Measurements from ENCODE around the gene SEPTIN5.

DNA sequence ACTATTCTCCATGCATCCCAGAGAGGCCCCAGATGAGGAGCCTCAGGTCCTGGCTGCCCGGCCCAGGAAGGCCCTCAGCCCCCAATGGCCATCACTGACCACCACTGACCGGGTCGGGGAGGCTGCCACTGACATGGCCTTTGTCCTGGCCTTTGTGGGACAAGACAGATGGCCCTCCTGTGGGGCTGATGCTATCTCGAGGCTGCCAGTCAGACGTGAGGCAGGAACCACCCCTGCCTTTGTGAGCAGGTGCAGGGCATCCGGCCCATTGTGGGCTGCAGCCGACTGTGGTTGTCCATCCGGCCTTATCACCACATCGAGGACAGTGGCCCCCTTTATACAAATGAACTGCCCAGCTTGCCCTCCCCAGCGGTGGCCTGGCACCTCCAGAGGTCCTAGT, 14.5 kb downstream of the SEPTIN5 start:
- TF ChIP-seq, protein P1, sequence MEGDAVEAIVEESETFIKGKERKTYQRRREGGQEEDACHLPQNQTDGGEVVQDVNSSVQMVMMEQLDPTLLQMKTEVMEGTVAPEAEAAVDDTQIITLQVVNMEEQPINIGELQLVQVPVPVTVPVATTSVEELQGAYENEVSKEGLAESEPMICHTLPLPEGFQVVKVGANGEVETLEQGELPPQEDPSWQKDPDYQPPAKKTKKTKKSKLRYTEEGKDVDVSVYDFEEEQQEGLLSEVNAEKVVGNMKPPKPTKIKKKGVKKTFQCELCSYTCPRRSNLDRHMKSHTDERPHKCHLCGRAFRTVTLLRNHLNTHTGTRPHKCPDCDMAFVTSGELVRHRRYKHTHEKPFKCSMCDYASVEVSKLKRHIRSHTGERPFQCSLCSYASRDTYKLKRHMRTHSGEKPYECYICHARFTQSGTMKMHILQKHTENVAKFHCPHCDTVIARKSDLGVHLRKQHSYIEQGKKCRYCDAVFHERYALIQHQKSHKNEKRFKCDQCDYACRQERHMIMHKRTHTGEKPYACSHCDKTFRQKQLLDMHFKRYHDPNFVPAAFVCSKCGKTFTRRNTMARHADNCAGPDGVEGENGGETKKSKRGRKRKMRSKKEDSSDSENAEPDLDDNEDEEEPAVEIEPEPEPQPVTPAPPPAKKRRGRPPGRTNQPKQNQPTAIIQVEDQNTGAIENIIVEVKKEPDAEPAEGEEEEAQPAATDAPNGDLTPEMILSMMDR (conservative IDR thresholded peaks at IDR 0.05; ENCODE audit: low read depth in 2 of 2), result no peak
- TF ChIP-seq, protein P2, sequence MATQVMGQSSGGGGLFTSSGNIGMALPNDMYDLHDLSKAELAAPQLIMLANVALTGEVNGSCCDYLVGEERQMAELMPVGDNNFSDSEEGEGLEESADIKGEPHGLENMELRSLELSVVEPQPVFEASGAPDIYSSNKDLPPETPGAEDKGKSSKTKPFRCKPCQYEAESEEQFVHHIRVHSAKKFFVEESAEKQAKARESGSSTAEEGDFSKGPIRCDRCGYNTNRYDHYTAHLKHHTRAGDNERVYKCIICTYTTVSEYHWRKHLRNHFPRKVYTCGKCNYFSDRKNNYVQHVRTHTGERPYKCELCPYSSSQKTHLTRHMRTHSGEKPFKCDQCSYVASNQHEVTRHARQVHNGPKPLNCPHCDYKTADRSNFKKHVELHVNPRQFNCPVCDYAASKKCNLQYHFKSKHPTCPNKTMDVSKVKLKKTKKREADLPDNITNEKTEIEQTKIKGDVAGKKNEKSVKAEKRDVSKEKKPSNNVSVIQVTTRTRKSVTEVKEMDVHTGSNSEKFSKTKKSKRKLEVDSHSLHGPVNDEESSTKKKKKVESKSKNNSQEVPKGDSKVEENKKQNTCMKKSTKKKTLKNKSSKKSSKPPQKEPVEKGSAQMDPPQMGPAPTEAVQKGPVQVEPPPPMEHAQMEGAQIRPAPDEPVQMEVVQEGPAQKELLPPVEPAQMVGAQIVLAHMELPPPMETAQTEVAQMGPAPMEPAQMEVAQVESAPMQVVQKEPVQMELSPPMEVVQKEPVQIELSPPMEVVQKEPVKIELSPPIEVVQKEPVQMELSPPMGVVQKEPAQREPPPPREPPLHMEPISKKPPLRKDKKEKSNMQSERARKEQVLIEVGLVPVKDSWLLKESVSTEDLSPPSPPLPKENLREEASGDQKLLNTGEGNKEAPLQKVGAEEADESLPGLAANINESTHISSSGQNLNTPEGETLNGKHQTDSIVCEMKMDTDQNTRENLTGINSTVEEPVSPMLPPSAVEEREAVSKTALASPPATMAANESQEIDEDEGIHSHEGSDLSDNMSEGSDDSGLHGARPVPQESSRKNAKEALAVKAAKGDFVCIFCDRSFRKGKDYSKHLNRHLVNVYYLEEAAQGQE (IDR thresholded peaks at IDR 0.05; ENCODE audit: unreplicated experiment), result no peak
- TF ChIP-seq EZH2 (IDR thresholded peaks at IDR 0.05; ENCODE audit: low read depth, unreplicated experiment) (no peak), EZH2phosphoT487 (IDR thresholded peaks at IDR 0.05; ENCODE audit: unreplicated experiment) (no peak), ZNF114 (CRISPR knock-in tag; IDR thresholded peaks at IDR 0.05) (no peak), POLR2AphosphoS5 (IDR thresholded peaks at IDR 0.05; ENCODE audit: low read depth) (no peak), CREB1 (CRISPR knock-in tag; IDR thresholded peaks at IDR 0.05; ENCODE audit: low read depth) (no peak), STAT1 (IDR thresholded peaks at IDR 0.05; ENCODE audit: unreplicated experiment) (no peak), ZNF331 (CRISPR knock-in tag; IDR thresholded peaks at IDR 0.05; ENCODE audit: low read depth) (no peak)
- TF ChIP-seq, protein P3, sequence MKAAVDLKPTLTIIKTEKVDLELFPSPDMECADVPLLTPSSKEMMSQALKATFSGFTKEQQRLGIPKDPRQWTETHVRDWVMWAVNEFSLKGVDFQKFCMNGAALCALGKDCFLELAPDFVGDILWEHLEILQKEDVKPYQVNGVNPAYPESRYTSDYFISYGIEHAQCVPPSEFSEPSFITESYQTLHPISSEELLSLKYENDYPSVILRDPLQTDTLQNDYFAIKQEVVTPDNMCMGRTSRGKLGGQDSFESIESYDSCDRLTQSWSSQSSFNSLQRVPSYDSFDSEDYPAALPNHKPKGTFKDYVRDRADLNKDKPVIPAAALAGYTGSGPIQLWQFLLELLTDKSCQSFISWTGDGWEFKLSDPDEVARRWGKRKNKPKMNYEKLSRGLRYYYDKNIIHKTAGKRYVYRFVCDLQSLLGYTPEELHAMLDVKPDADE (IDR thresholded peaks at IDR 0.05), result no peak
